Activated CD4-positive, alpha-beta T cell treated with anti-CD3 and anti-CD28 coated beads for 1 hour (primary cell): ENCODE measurements around the gene MLKL.
"Not testable (repeated sequence)": the region's sequence is repeated elsewhere in the genome, so short reads cannot be mapped to it uniquely, and the experiment has no call there.

Experiments
- DNase-seq: peaks from one replicate; pipeline ENCODE4 v3.0.0-alpha.2; 2020

The MLKL gene

GRCh38 chr16:74731853-74732477, 31.3 kb upstream of the MLKL start:
- DNase-seq = no peak

- no peak for DNase-seq
Observed at GRCh38 chr16:74729783-74730683, 29.4 kb upstream of the MLKL start.

DNA sequence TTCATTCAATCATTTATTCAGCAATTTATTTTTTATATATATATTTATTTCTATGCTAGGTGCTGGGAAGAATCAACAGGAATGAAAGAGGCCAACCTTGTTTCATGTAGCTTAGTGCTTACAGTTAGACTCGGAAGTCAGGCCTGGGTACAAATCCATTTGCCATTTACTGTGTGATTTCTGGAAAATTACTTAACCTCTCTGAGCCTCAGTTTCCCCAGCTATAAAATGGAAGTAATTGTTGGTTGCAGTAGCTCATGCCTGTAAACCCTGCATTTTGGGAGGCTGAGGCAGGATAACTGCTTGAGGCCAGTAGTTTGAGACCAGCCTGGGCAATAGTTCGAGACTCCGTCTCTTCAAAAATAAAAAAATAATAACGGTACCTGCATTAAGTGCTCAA, 27.2 kb upstream of the MLKL start:
- DNase-seq = no peak

DNA sequence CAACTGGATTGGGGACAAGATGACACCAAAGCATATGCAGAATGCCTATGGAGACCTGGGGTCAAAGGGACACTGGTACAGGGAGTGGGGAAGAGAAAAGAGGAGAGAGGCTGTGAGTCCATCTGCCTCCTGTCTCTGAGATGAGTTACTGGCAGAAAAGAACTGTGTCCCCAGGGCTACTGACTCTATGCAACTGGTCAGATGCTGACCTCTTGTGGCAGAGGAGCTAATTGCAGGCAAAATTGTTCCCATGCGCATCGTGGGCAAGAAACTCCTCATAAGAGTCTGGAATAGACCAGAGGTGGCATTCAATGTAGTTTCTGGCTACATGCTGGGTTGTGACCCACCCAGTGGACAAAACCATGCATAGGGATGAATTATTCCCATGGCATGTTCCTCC, 26.1 kb upstream of the MLKL start:
- DNase-seq = no peak

- DNase-seq = no peak
Observed at GRCh38 chr16:74725651-74726455, 25.2 kb upstream of the MLKL start.

DNA sequence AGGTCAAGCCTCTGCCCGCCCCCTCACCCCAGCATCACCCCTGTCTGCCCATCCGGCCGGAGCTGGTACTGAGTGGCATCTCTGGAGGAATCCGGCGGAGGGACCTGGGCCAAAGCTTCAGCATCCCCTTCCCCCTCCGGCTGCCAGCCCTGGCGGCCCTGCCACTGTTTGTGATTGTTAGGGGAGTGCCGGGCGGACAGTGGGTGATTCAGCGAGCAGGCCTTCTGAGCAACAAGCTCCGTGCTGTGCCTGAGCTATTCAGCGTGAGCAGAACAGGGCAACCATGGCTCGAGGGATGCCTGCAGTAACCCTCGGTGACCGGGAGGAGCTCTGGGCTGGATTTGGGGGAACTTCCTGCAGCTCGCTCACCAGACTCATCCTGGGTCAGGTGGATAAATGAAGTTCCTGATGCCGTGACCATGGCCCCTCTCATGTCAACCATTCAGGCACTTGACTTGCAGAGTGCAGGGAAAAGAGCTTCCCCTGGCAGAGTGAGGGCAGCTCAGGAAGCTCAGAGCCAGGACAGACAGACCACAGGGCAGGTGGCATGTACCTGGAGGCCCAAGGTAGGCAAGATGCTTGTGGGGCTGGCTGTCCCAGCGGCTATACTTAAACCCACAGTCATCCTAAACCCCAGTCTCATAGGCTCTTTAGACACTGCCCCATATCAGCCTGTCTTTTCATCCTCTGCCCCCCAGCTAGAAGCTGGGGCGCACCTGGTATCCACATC, 24.3 kb upstream of the MLKL start:
- no peak for DNase-seq

DNA sequence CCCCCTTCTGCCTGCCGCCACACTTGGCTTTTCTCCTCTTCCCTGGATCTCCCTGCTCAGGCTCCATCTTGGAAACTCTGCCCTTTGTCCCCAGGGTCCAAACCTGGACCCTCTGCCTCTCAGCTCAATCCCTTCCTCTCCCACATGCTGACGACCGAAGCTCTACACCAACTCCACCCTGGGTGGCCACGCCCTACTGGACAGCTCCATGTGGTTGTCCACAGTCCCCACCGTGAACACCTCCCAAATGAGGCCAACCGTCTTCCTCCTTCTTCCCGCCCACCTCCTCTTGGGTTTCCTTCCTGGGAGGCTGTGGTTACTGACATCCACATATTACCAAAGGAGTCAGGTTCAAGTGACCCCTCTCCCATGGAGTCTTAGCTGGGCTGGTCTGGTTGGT, 22.6 kb upstream of the MLKL start:
- no peak for DNase-seq

DNA sequence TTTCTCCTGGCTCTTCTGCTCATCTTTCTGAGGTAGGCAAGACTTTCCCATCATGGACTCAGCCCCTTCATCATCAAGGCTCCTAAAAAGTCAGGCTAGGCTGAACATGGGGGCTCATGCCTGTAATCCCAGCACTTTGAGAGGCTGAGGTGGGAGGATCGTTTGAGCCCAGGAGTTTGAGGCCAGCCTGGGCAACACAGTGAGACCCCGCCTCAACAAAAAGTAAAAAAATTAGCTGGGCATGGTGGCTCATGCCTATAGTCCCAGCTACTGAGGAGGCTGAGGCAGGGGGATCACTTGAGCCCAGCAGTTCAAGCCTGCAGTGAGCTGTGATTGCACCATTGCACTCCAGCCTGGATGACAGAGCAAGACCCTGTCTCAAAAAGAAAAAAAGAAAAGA, 21.5 kb upstream of the MLKL start:
- not testable (repeated sequence) for DNase-seq

GRCh38 chr16:74721716-74722115, 21.1 kb upstream of the MLKL start:
- DNase-seq = no peak

DNA sequence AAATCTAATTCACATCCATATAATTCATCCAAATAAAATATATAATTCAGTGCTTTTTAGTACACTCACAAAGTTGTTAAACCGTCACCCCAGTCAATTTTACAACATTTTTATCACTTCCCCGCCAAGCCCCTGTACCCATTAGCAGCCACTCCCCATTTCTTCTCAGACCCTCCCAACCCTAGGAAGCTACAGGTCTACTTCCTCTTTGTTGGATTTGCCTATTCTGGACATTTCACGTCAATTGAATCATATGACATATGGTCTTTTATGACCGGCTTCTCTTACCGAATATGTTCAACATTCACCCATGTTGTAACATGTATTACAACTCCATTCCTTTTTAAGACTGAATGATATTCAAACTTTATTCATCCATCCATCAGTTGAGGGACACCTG, 19.9 kb upstream of the MLKL start:
- no peak for DNase-seq

- DNase-seq = no peak
Observed at GRCh38 chr16:74718741-74719610, 18.3 kb upstream of the MLKL start.

DNA sequence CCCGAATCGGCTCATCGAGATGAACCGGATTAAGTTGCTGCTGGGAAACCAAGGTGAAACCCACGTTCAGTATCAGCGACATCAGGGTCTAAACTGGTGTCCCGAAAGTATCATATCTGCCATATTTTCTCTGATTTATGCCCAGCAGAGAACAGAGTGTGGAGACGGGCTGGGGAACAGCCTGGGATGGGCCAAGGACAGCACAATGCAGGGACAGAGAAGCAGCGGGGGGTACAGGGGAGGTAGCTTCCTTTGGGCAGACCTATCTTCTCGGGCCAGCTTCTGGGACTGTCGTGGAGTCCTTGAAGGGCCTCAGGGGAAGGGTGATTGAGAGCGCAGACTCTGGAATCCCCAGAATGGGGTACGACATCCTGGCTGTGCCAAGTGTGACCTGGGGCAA, 17.5 kb upstream of the MLKL start:
- no peak for DNase-seq

- DNase-seq = no peak
Observed at GRCh38 chr16:74717367-74717766, 16.7 kb upstream of the MLKL start.

GRCh38 chr16:74716355-74716754, 15.7 kb upstream of the MLKL start:
- no peak for DNase-seq

GRCh38 chr16:74713876-74714275, 13.2 kb upstream of the MLKL start:
- DNase-seq = no peak

DNA sequence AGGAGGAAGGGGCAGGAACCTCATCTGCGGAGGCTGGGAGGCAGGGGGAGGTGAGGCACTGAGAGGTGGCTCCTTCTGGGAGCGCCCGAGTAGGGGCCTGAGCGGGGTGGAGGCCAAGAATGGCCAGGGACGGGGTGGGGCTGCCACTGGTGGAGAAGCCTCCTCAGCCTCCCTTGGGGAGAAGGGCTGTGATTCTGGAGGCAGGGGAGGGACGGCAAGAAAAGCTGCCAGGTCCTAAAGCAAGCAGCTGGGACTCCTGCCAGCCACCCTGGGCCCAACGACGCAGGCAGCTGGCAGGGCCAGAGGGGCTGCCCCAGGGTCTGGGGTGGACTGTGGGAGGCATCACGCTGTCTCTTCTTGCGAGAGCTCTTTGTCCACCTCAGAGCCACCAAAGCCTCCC, 12.7 kb upstream of the MLKL start:
- no peak for DNase-seq

GRCh38 chr16:74711938-74712337, 11.3 kb upstream of the MLKL start:
- DNase-seq = no peak

DNA sequence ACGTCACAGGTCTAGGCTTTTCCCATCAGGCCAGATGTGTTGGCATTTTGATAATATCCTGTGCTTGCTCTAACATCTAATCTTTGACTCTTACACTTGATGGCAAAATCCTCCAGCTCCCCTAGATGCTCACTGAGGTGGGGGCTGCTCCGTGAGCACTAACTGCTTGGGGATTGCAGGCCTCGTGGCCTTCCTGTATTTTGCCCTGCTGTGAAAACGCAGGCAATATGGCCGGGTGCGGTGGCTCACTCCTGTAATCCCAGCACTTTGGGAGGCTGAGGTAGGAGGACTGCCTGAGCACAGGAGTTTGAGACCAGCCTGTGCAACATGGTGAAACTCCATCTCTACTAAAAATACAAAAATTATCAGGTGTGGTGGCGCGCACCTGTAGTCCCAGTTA, 9.7 kb upstream of the MLKL start:
- DNase-seq = no peak

- peak; percentile 73 for DNase-seq
Observed at GRCh38 chr16:74709441-74709877, 8.8 kb upstream of the MLKL start.

DNA sequence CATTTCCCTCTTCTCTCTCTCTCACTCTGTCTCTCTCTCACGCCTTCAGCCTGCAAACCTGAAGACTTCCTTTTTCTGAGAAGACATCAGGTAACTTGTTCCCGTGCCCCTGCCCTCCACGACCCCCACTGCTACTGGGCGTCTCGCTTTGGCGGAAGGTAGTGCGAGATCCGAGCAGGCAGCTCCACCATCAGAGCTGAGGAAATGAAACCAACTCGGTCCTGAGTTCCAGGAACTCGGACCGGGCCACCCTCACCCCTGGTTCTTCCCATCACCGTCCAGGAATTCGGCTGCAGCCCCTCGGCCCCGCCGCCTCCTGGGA, 585 bp downstream of the MLKL start:
- DNase-seq = no peak

DNA sequence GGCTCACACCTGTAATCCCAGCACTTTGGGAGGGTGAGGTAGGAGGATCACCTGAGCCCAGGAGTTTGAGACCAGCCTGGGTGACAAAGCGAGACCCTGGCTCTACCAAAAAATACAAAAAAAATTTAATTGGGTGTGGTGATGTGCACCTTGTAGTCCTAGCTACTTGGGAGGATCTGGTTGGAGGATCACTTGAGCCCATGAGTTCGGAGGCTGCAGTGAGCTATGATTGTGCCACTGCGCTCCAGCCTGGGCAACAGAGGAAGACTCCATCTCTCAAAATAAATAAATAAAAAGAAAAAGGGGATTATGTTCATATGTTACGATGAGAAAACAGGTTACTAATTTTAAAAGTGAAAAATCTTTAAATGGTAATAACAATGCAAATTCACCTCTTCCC, 996 bp downstream of the MLKL start:
- DNase-seq = no peak

DNA sequence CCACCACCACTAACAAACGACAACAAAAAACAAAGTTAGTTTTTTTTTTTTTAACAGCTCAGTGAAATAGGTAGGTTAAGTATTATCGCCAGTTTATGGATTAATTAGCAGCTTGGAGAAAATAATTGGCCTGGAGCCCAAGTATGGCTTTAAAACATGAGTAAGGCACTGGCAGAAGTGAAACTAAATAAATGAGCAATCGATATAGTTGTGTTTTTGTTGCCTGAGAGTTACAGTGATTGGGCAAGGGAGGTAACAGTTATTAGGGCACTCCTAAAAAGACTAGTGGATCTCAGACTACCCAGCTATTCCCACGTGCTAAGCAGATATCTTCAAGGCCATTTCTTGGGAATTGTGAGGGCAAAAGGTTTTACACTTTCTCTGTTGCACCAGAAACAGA, 2.4 kb downstream of the MLKL start:
- DNase-seq = no peak
